Esophagus squamous epithelium (tissue), 4 donors: ENCODE data around the gene NFKBIE.

Experiments used
- POLR2A ChIP-seq, 4 donors: fragments of 450-650 bp; IDR thresholded peaks; one replicate each; pipeline ENCODE4 v1.6.1; 2017; ENCODE audit warnings: antibody characterized with exemption in 4 of 4, mild to moderate bottlenecking in 4 of 4, moderate library complexity in 3 of 4
- TF ChIP-seq, protein P1 (sequence below), 6 experiments: fragments of 450-650 bp in 4 of 6; fragments of 200-600 bp in 2 of 6; sonication (generic) in 2 of 6; IDR thresholded peaks; one replicate each; pipeline ENCODE4 v1.5.1; 2016 to 2019; ENCODE audit warnings: antibody characterized with exemption in 6 of 6, mild to moderate bottlenecking in 4 of 6, moderate library complexity in 4 of 6

DNA sequence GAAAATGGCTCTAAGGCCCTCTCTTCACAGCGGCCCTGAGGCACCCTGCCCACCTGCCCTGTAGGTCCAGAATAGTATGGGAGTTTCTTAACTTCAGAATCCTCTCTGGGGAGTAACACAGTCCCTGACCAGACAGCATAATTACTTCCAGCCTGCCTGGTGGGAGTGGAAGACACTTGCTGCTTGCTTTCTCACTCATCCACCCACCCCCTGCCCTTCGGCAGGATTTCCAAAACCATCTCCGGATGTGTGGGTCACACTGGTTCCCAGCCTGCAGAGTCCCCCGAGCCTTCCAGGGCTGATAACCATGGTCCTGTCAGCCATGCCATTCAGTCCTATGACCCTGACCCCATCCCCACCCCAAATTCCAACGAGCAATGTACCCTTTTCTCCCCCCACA, 36.5 kb downstream of the NFKBIE start:
- no peak for TF ChIP-seq POLR2A (IDR thresholded peaks at IDR 0.05)
- TF ChIP-seq, protein P1, sequence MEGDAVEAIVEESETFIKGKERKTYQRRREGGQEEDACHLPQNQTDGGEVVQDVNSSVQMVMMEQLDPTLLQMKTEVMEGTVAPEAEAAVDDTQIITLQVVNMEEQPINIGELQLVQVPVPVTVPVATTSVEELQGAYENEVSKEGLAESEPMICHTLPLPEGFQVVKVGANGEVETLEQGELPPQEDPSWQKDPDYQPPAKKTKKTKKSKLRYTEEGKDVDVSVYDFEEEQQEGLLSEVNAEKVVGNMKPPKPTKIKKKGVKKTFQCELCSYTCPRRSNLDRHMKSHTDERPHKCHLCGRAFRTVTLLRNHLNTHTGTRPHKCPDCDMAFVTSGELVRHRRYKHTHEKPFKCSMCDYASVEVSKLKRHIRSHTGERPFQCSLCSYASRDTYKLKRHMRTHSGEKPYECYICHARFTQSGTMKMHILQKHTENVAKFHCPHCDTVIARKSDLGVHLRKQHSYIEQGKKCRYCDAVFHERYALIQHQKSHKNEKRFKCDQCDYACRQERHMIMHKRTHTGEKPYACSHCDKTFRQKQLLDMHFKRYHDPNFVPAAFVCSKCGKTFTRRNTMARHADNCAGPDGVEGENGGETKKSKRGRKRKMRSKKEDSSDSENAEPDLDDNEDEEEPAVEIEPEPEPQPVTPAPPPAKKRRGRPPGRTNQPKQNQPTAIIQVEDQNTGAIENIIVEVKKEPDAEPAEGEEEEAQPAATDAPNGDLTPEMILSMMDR (IDR thresholded peaks at IDR 0.05) = no peak
